CD4-positive, CD25-positive, alpha-beta regulatory T cell (primary cell): Measurements from ENCODE around the gene COMMD1. TPM values are rescaled to one million over a fixed set of nuclear protein-coding genes. Genes with fewer than 3 reads are reported as not detected.
"Not testable (repeated sequence)": the region's sequence is repeated elsewhere in the genome, so short reads cannot be mapped to it uniquely, and the experiment has no call there.

Experiments
- ATAC-seq, 2 donors: fragments of 150-1000 bp; cut with Tn5 transposase; one replicate each; pipeline ENCODE4 v1.10.0; 2021; ENCODE audit warnings: low read depth in 2 of 2, moderate number of reproducible peaks in 2 of 2, moderate library complexity in 1 of 2
- DNase-seq, 3 donors: peaks; one replicate each; pipeline versions ENCODE4 v3.0.0 to v3.0.0-alpha.2; 2012 to 2022; ENCODE audit warnings: mixed read lengths in 1 of 3
- H3K27ac ChIP-seq: one replicate; pipeline ENCODE4 v1.7.0; 2013; ENCODE audit warnings: mild to moderate bottlenecking, low read length; ENCODE audit not compliant: insufficient read depth, poor library complexity, severe bottlenecking
- H3K27me3 ChIP-seq: one replicate; pipeline ENCODE4 v1.7.0; 2013; ENCODE audit warnings: low read length; ENCODE audit not compliant: control insufficient read depth, insufficient read depth
- H3K36me3 ChIP-seq: one replicate; pipeline ENCODE4 v1.7.0; 2013; ENCODE audit warnings: mild to moderate bottlenecking, low read length, moderate library complexity; ENCODE audit not compliant: control insufficient read depth, insufficient read depth
- H3K4me1 ChIP-seq: 2 replicates; pipeline ENCODE4 v1.7.0; 2013; ENCODE audit warnings: mild to moderate bottlenecking, low read length; ENCODE audit not compliant: insufficient read depth, control insufficient read depth, poor library complexity, severe bottlenecking
- H3K4me3 ChIP-seq: one replicate; pipeline ENCODE4 v1.7.0; 2013; ENCODE audit warnings: low read depth, mild to moderate bottlenecking, low read length, moderate library complexity
- H3K9me3 ChIP-seq, 2 experiments: 1 replicate in 1 of 2; 2 replicates in 1 of 2; pipeline ENCODE4 v1.7.0; 2013; ENCODE audit warnings: low read length in 2 of 2, mild to moderate bottlenecking in 1 of 2, moderate library complexity in 1 of 2; ENCODE audit not compliant: control insufficient read depth in 2 of 2
- H3K27ac Mint-ChIP-seq, 3 donors: one replicate each; pipeline ENCODE4 v1.8.0; 2020 to 2022; ENCODE audit warnings: mild to moderate bottlenecking in 3 of 3, mixed read lengths in 3 of 3, moderate library complexity in 2 of 3
- H3K27me3 Mint-ChIP-seq: one replicate; pipeline ENCODE4 v1.8.0; 2022; ENCODE audit warnings: mild to moderate bottlenecking, mixed read lengths
- H3K36me3 Mint-ChIP-seq: one replicate; pipeline ENCODE4 v1.8.0; 2020; ENCODE audit warnings: mixed read lengths
- H3K4me1 Mint-ChIP-seq, 4 donors: one replicate each; pipeline ENCODE4 v1.8.0; 2020 to 2022; ENCODE audit warnings: mixed read lengths in 4 of 4, mild to moderate bottlenecking in 1 of 4
- H3K4me3 Mint-ChIP-seq, 4 donors: one replicate each; pipeline ENCODE4 v1.8.0; 2020 to 2022; ENCODE audit warnings: mild to moderate bottlenecking in 4 of 4, mixed read lengths in 4 of 4, moderate library complexity in 3 of 4
- H3K9me3 Mint-ChIP-seq, 7 donors: one replicate each; pipeline ENCODE4 v1.8.0; 2020 to 2022; ENCODE audit warnings: mixed read lengths in 7 of 7, mild to moderate bottlenecking in 3 of 7, moderate library complexity in 2 of 7
- polyA plus RNA-seq, 4 donors: library from polyadenylated mRNA; unstranded; fragments of 300-500 nt; fragmentation: Illumina TruSeq; gene quantifications; one replicate each; pipeline ENCODE4 v1.2.3, GENCODE V29; 2021
- total RNA-seq: library from RNA; stranded (reverse); gene quantifications from one replicate; pipeline ENCODE4 v1.2.3, GENCODE V29; 2022

Gene COMMD1
- total RNA-seq (21.4 TPM), polyA plus RNA-seq (10 to 100 TPM; 44.0 to 79.2 (median 62.4) TPM)

GRCh38 chr2:61905372-61906185 is at the start of gene COMMD1:
COMMD1 (plus strand) TSS chr2:61905674; CDS start chr2:61905679, 5 bp downstream.
- Mint-ChIP-seq H3K27me3 (no peaks in the 10 kb centered on the region), H3K4me1 (peaks cover 10 to 41% (median 16%) of the 10 kb centered on the region in 4 donors), H3K4me3 (peak within 1 kb of the TSS; percentile 80 to 97 (median 95)), H3K9me3 (peaks cover 0 to 1% (median 0%) of the 10 kb centered on the region in 7 donors), H3K36me3 (peaks cover 3% of the 10 kb centered on the region), H3K27ac (peak within 1 kb of the TSS; percentile 52 to 91 (median 88))
- DNase-seq, result peak; percentile 67 to 88 (median 76)
- Histone ChIP-seq H3K27ac (peak within 1 kb of the TSS; percentile 43), H3K36me3 (no peaks in the 10 kb centered on the region), H3K9me3 (no peaks in the 10 kb centered on the region), H3K4me3 (peak within 1 kb of the TSS; percentile 92), H3K4me1 (peaks cover 10% of the 10 kb centered on the region), H3K27me3 (no peaks in the 10 kb centered on the region)
- ATAC-seq, result peak; percentile 98 to 99

GRCh38 chr2:61857224-61857623 is 48.2 kb upstream of the COMMD1 start:
- Histone ChIP-seq H3K27me3 (no peaks in the 10 kb centered on the region), H3K4me1 (peaks cover 12% of the 10 kb centered on the region), H3K4me3 (no peak overlapping the region), H3K36me3 (no peaks in the 10 kb centered on the region), H3K9me3 (no peaks in the 10 kb centered on the region), H3K27ac (no peak overlapping the region)
- Mint-ChIP-seq H3K27me3 (no peaks in the 10 kb centered on the region), H3K36me3 (no peaks in the 10 kb centered on the region), H3K27ac (no peak overlapping the region), H3K9me3 (peaks cover 0 to 2% (median 0%) of the 10 kb centered on the region in 7 donors), H3K4me1 (peaks cover 0 to 32% (median 17%) of the 10 kb centered on the region in 4 donors), H3K4me3 (peak overlapping the region in 2 of 4 donors; percentile 69 to 70)
- DNase-seq, result peak in 1 of 3 donors; percentile 36
- ATAC-seq, result no peak

- ATAC-seq (no peak), DNase-seq (no peak)
- Mint-ChIP-seq H3K4me3 (no peak overlapping the region), H3K27me3 (no peaks in the 10 kb centered on the region), H3K27ac (no peak overlapping the region), H3K9me3 (peaks cover 0 to 7% (median 0%) of the 10 kb centered on the region in 7 donors), H3K4me1 (peaks cover 0 to 5% (median 2%) of the 10 kb centered on the region in 4 donors), H3K36me3 (peaks cover 18% of the 10 kb centered on the region)
- no peaks in the 10 kb centered on the region for H3K27me3 ChIP-seq
- peaks cover 2% of the 10 kb centered on the region for H3K36me3 ChIP-seq
- H3K4me3 ChIP-seq, result no peak overlapping the region
- H3K27ac ChIP-seq, result no peak overlapping the region
- H3K9me3 ChIP-seq, result no peaks in the 10 kb centered on the region
- H3K4me1 ChIP-seq, result no peaks in the 10 kb centered on the region
Observed at GRCh38 chr2:61862085-61862484, 43.4 kb upstream of the COMMD1 start.

- Mint-ChIP-seq H3K36me3 (peaks cover 40% of the 10 kb centered on the region), H3K27ac (peak overlapping the region in 1 of 3 donors; percentile 40)
- H3K4me1 Mint-ChIP-seq, H3K4me3 Mint-ChIP-seq, H3K4me3 ChIP-seq, ATAC-seq, DNase-seq, H3K9me3 Mint-ChIP-seq, H3K9me3 ChIP-seq, H3K27me3 Mint-ChIP-seq, H3K4me1 ChIP-seq, H3K27me3 ChIP-seq, H3K27ac ChIP-seq: not testable (repeated sequence)
- peaks cover 39% of the 10 kb centered on the region for H3K36me3 ChIP-seq
Observed at GRCh38 chr2:61866482-61867089, 38.9 kb upstream of the COMMD1 start.

- Mint-ChIP-seq H3K27me3 (no peaks in the 10 kb centered on the region), H3K4me1 (peaks cover 3 to 13% (median 4%) of the 10 kb centered on the region in 4 donors), H3K4me3 (no peak overlapping the region), H3K27ac (no peak overlapping the region), H3K9me3 (no peaks in the 10 kb centered on the region), H3K36me3 (peaks cover 28% of the 10 kb centered on the region)
- peaks cover 90% of the 10 kb centered on the region for H3K36me3 ChIP-seq
- H3K27ac ChIP-seq, result no peak overlapping the region
- ATAC-seq (no peak), DNase-seq (no peak)
- no peaks in the 10 kb centered on the region for H3K27me3 ChIP-seq
- no peaks in the 10 kb centered on the region for H3K9me3 ChIP-seq
- H3K4me3 ChIP-seq, result no peak overlapping the region
- H3K4me1 ChIP-seq, result no peaks in the 10 kb centered on the region
Observed at GRCh38 chr2:61876400-61876799, 29.1 kb upstream of the COMMD1 start.

- H3K4me3 Mint-ChIP-seq, result no peak overlapping the region
- peaks cover 27% of the 10 kb centered on the region for H3K36me3 Mint-ChIP-seq
- Histone ChIP-seq H3K36me3 (peaks cover 88% of the 10 kb centered on the region), H3K9me3 (no peaks in the 10 kb centered on the region), H3K27ac (no peak overlapping the region), H3K27me3 (no peaks in the 10 kb centered on the region), H3K4me1 (no peaks in the 10 kb centered on the region), H3K4me3 (no peak overlapping the region)
- no peaks in the 10 kb centered on the region for H3K27me3 Mint-ChIP-seq
- ATAC-seq (no peak), DNase-seq (no peak)
- H3K9me3 Mint-ChIP-seq, result no peaks in the 10 kb centered on the region
- peaks cover 3 to 10% (median 4%) of the 10 kb centered on the region in 4 donors for H3K4me1 Mint-ChIP-seq
- H3K27ac Mint-ChIP-seq, result no peak overlapping the region
Observed at GRCh38 chr2:61877571-61878245, 27.8 kb upstream of the COMMD1 start.

GRCh38 chr2:61878761-61879160 is 26.7 kb upstream of the COMMD1 start:
- Histone ChIP-seq H3K4me3 (no peak overlapping the region), H3K36me3 (peaks cover 93% of the 10 kb centered on the region), H3K27ac (no peak overlapping the region), H3K4me1 (no peaks in the 10 kb centered on the region), H3K27me3 (no peaks in the 10 kb centered on the region), H3K9me3 (no peaks in the 10 kb centered on the region)
- Mint-ChIP-seq H3K9me3 (no peaks in the 10 kb centered on the region), H3K4me1 (peaks cover 3 to 10% (median 4%) of the 10 kb centered on the region in 4 donors), H3K27me3 (no peaks in the 10 kb centered on the region), H3K4me3 (no peak overlapping the region), H3K36me3 (peaks cover 27% of the 10 kb centered on the region), H3K27ac (no peak overlapping the region)
- DNase-seq, result no peak
- no peak for ATAC-seq
